Activated B cell treated with CpG ODN at 0.5 μM for 24 hours (primary cell): ENCODE measurements around the gene NAIF1. TPM values are rescaled to one million over a fixed set of nuclear protein-coding genes. Genes with fewer than 3 reads are reported as not detected.

Source experiments
- ATAC-seq: fragments of 200-7000 bp; cut with Tn5 transposase; one replicate; pipeline ENCODE4 v1.10.0; 2021; ENCODE audit warnings: low read depth, mild to moderate bottlenecking, moderate library complexity
- CTCF ChIA-PET: fragments of 350-600 bp; sonication (Branson Sonifier 250); formaldehyde crosslinking; loops from one replicate; lab custom pipeline; 2021; ENCODE audit warnings: antibody characterized with exemption; lab: Charles Lee
- POLR2A ChIA-PET: fragments of 350-600 bp; sonication (Branson Sonifier 250); formaldehyde crosslinking; loops from one replicate; lab custom pipeline; 2021; ENCODE audit warnings: antibody characterized with exemption; lab: Charles Lee
- DNase-seq: peaks from one replicate; pipeline ENCODE4 v3.0.0; 2022
- H3K27ac Mint-ChIP-seq: one replicate; pipeline ENCODE4 v1.8.0; 2020; ENCODE audit warnings: mixed read lengths
- H3K27me3 Mint-ChIP-seq: one replicate; pipeline ENCODE4 v1.8.0; 2021; ENCODE audit warnings: mixed read lengths
- H3K36me3 Mint-ChIP-seq: one replicate; pipeline ENCODE4 v1.8.0; 2021; ENCODE audit warnings: low read depth, mixed read lengths
- H3K4me1 Mint-ChIP-seq: one replicate; pipeline ENCODE4 v1.8.0; 2021; ENCODE audit warnings: mixed read lengths
- H3K4me3 Mint-ChIP-seq: one replicate; pipeline ENCODE4 v1.8.0; 2020; ENCODE audit warnings: mild to moderate bottlenecking, mixed read lengths
- H3K9me3 Mint-ChIP-seq: one replicate; pipeline ENCODE4 v1.8.0; 2020; ENCODE audit warnings: mixed read lengths
- CTCF ChIP-seq: fragments of 200-600 bp; IDR thresholded peaks from one replicate; pipeline ENCODE4 v1.8.0; 2022; ENCODE audit warnings: antibody characterized with exemption, mild to moderate bottlenecking
- intact Hi-C: fragments of 100-400 bp; cut with micrococcal nuclease; formaldehyde crosslinking; loops from one replicate; pipeline ENCODE4 v1.15.1; 2024
- total RNA-seq: library from RNA; stranded (reverse); gene quantifications from 2 replicates; pipeline ENCODE4 v1.2.3, GENCODE V29; 2022

NAIF1 gene
- total RNA-seq, 1 donor from 2014 or later, result 10.4 TPM

GRCh38 chr9:128054087-128054486 lies 13.0 kb downstream of the NAIF1 start:
- no peak for DNase-seq
- Mint-ChIP-seq H3K27me3 (no peaks in the 10 kb centered on the region), H3K27ac (no peak overlapping the region), H3K4me3 (no peak overlapping the region), H3K9me3 (no peaks in the 10 kb centered on the region), H3K36me3 (no peaks in the 10 kb centered on the region), H3K4me1 (no peaks in the 10 kb centered on the region)
- ChIA-PET POLR2A (no interaction called here), CTCF (no interaction called here)
- TF ChIP-seq CTCF, result no peak
- intact Hi-C loops, result no loop called here
- ATAC-seq, result no peak

GRCh38 chr9:128053560-128053959 lies 13.6 kb downstream of the NAIF1 start:
- DNase-seq, result no peak
- CTCF ChIA-PET, result no interaction called here
- intact Hi-C loops, result no loop called here
- POLR2A ChIA-PET, result no interaction called here
- Mint-ChIP-seq H3K4me3 (no peak overlapping the region), H3K36me3 (no peaks in the 10 kb centered on the region), H3K9me3 (no peaks in the 10 kb centered on the region), H3K27me3 (no peaks in the 10 kb centered on the region), H3K4me1 (no peaks in the 10 kb centered on the region), H3K27ac (no peak overlapping the region)
- no peak for TF ChIP-seq CTCF
- ATAC-seq, result no peak

- Mint-ChIP-seq H3K4me1 (no peaks in the 10 kb centered on the region), H3K36me3 (no peaks in the 10 kb centered on the region), H3K27ac (no peak overlapping the region), H3K9me3 (no peaks in the 10 kb centered on the region), H3K4me3 (no peak overlapping the region), H3K27me3 (no peaks in the 10 kb centered on the region)
- intact Hi-C loops, result no loop called here
- no peak for TF ChIP-seq CTCF
- ATAC-seq, result no peak
- ChIA-PET CTCF (interaction anchor here (0.9 kb wide), 1 partner anchor 68 kb away, joined by 5 read pairs; no protein-coding TSS in a partner anchor), POLR2A (no interaction called here)
- DNase-seq, result no peak
Measured at GRCh38 chr9:128051932-128052709, 15.0 kb downstream of the NAIF1 start.

GRCh38 chr9:128049843-128050242 lies 17.3 kb downstream of the NAIF1 start:
- H3K4me3 Mint-ChIP-seq, result no peak overlapping the region
- POLR2A ChIA-PET, result no interaction called here
- intact Hi-C loops, result no loop called here
- CTCF ChIA-PET, result no interaction called here
- no peaks in the 10 kb centered on the region for H3K9me3 Mint-ChIP-seq
- no peak overlapping the region for H3K27ac Mint-ChIP-seq
- DNase-seq (no peak), ATAC-seq (no peak)
- H3K36me3 Mint-ChIP-seq, result no peaks in the 10 kb centered on the region
- no peaks in the 10 kb centered on the region for H3K27me3 Mint-ChIP-seq
- no peak for TF ChIP-seq CTCF
- no peaks in the 10 kb centered on the region for H3K4me1 Mint-ChIP-seq

GRCh38 chr9:128048663-128049062 lies 18.5 kb downstream of the NAIF1 start:
- CTCF ChIA-PET, result interaction anchor here (1.0 kb wide), 1 partner anchor 14 kb away, joined by 3 read pairs; no protein-coding TSS in a partner anchor
- POLR2A ChIA-PET, result interaction anchor here (0.6 to 0.7 kb wide), 2 partner anchors 71 to 80 kb away, joined by 3 read pairs; no protein-coding TSS in a partner anchor
- no peak for DNase-seq
- H3K27ac Mint-ChIP-seq, result no peak overlapping the region
- no peak overlapping the region for H3K4me3 Mint-ChIP-seq
- no peaks in the 10 kb centered on the region for H3K9me3 Mint-ChIP-seq
- H3K4me1 Mint-ChIP-seq, result no peaks in the 10 kb centered on the region
- H3K27me3 Mint-ChIP-seq, result no peaks in the 10 kb centered on the region
- TF ChIP-seq CTCF, result no peak
- peak; percentile 34 for ATAC-seq
- H3K36me3 Mint-ChIP-seq, result no peaks in the 10 kb centered on the region
- intact Hi-C loops, result no loop called here
